T1000 (cell line): ENCODE measurements around the gene ELAVL3.
A peak's percentile ranks its signal among the peaks of the same experiment; 100 is the strongest.
"Not testable (repeated sequence)": the region's sequence is repeated elsewhere in the genome, so short reads cannot be mapped to it uniquely, and the experiment has no call there.

Experiments used
- DNase-seq: peaks from one replicate; lab custom pipeline; 2025; ENCODE audit warnings: mixed read lengths; lab: John Stamatoyannopoulos, UW

Gene ELAVL3

DNA sequence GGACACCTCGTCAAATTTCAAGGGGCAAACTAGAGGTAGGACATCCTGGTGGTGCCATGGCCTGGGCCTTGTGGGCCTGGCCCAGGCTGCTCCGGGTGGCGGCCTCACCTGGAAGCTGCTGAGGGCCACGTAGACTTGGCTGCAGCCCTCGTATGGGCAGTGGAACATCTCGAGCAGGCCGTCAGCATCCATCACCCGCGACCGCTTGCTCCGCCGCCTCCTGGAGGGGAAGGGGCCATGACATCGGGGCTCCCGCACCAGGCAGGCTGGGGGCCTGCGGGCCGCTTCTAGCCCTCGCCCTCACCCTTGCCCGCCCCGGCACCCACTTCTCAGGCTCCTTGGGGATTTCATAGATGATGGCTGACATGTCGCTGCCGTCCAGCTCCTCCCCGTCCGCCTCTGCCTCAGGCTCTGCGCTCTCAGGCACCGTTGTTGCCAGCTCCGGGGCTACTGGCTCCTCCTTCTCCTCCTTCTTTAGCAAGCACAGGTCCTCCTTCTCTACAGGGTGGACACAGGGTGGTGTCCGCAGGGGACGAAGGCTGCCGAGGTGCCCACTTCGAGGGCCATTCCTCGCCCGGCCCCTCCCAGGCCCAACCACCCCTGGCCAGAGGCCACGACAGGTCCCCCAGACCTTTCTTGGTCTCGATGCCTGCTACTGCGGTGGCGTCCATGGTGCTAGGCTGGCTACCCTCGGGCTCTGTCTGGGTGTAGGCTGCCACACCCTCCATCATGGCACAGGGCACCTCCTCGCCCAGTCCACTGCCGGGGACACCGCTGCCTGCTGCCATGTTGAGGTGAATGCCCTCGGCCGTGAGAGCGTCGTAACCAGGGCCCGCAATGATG is 6.0 kb upstream of the ELAVL3 start:
- no peak for DNase-seq

DNA sequence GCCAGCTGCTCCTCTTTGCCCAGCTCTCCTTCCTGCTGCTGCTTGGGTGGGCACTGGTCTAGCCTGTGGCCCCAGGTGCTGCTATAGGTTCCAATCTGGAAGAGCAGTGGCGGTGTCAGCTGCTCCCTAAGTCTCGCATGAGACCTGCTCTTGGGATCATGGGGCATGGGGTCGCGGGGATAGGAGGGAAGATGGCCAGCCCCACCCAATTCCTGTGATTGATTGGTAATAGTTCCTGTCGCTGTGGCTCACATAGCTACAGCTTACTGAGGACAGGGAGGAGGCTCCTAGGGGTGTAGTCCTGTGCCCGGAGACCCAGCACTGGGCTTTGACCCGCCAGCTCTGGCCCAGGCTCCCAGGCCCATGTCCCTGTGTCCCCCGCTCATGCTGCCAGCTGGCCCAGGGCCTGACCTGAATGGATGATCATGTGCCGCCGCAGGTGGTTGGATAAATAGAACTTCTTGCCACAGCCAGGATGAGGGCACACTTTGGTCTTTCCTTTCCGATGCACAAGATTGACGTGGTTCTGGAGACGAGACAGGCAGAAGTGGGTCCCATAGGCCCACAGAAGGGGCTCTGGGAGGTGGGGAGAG is 4.5 kb upstream of the ELAVL3 start:
- DNase-seq: no peak

DNA sequence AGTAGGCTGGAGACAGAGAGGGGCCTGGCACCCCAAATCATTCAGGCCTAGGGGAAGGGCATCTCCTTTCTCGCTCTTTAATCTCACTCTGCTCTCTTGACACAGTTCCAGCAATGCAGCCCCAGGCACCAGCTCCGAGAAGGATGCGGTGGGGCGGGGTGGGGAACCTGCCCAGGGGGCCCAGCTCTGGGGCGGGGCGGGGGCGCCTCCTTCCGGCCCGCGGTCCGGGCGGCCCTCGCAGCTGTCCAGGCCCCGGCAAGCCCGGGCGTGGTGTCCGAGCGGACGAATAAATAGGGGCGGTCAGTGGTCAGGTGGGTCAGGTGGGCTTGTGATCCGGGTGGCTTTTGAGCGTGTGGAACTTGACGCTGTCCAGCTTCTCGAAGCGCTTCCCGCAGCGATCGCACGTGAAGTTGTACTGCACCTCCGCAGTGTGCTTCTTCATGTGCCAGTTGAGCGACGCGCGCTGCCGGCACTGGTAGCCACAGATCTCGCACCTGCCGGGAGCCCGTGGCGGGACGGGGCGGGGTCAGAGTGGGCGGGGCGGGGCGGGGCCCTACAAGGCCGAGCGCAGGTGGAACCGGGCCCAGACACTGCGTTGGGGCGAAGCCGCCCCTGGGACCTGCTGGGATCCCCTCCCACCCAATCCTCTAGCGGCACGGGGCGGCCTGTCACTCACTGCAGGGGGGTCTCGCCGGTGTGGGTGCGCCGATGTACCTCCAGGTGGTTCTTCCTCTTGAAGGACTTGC is 2.7 kb upstream of the ELAVL3 start:
- DNase-seq: no peak

DNA sequence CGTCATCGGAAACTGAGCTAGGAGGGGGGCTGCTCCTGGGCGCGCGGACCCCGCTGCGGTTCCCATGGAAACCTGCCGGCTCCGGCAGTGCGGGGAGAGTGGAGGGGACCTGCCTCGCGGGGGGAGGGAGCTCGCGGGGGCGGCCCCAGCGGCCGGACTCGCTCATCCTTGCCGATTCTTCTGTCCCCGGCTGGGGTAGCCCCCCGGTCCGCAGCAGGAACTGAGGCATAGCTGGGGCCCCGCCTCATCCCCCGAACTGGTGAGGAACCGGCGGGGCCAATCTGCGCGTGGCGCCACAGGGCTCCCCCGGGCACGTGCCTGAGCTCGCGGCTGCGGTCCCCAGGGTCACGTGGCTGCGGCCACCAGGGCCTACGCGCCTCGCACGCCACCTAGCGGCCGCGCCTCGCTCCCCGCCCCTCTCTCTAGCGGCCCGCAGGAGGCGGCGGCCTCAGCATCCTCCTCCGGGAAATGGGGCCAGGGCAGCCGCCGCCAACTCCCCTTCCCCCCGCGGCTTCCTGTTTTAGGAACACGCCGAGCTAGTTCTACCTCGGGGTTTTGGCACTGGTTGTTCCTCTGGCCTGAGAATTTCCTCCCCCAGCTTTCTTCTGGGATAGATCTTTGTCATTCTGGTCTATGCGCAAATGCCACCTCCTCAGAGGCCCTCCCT is 1.7 kb upstream of the ELAVL3 start:
- DNase-seq: peak; percentile 80

DNA sequence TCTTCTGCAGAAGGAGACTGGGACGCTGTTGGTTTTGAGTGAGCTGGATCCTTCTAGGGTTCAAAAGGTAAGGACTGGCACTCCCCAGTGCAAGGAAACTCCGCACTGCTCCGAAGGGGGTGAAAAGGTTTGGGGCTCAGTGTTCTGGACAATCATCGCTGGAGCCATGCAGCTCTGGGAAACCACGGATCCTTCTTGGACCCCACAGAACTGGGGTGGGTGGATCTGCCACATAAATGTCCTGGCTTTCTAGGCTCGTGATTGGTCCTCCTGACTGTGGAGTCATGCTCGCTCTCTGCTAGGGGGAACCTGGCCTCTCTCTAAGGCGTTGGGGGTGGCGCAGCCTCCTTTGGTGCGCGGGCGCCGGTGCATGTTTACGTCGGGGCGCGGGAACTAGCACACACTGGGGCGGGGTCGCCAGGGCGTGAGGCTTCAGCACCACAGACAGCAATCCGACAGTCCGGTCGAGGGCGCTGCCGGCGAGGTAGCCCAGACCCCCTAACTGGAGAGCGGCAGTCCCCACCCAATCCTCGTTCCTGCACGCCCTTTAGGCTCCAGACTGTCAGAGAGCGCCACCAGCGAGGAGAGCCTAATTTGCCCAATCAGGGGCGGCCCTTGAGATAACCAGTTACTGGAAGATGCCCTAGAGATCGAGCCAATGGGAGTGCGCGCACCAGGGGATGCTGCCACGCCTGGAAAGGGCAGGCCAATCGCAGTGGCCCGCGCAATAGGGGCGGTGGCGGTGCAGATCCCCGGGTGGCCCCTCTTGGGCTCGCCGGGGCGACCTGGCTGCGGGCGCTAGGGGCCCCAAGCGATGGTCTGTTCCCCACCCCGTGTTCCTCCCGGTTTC is 913 bp upstream of the ELAVL3 start:
- DNase-seq: peak; percentile 87

DNA sequence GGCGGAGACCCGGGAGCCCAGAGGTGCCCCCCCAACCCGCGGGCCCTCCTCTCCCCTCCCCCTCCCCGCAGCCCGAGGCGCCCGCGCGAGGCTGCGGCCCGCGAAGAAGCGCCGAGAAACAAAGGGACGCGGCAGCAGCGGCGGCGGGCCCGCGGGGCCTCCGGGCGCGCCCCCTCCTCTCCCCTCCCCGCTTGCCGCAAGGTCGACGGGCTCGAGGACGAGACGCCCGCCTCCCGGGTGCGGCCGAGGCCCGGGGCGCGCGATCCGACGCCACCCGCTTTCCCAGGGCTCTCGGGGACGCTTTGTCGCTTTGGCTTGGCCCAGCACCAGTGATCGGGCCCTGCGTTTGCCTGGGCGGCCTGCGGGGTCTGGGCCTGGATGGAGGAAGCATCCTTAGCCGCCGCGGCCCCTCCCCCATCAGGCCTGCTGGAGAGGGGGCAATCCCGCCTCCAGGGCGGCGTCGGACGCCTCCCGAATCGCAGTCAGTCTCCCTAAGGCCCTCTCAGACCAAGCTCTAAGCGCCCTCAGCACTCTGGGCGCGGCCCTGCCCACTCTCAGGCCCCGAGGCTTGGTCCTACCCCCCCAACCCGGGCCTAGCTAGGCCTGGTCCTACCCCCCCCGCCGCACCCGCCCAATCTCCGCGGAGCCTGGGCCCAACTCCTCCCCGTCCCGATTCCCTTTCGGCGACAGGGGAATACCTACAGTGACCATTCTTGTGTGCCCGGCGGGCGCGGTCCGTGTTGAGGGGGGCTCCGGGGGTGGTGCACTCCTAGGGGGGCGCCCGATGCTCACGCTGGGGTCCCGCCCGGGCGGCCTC is 740 bp downstream of the ELAVL3 start:
- no peak for DNase-seq

DNA sequence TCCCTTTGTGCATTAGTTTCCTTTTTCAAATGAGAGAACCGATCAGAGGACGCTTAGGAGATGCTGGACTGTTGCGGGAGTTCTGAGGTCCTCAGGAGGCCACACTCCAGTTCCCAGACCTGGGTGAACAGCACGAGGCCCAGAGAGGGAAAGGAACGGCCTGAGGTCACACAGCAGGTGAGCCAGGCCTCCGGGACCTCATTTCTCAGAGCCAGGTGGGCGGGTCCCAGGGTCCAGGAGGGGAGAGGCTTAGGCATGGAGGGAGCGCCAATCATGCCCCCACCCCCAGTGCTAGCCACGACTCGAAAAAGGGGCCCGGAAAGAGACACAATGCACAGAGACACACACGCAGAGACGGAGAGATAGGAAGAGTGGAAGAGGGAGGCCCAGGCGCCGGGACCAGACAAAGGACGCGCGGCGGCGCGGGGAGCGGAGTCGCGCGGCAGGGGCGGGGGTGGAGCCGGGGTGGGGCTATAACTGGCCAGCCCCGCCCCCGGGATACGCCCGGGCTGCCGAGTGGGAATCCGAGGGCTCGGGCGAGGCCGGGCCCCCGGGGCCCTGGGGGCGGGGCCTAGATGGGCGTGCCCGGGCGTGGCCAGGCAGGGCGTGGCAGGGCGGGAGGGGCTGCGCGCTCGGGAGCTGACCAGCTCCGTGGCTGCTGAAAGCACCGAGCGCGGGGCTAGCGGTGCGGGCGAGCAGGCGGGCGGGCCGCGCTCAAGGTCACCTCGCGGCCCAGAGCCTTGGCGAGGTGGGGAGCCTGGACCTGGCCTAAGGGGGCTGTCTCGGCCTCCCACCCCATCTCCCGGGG is 1.6 kb downstream of the ELAVL3 start:
- DNase-seq: no peak

DNA sequence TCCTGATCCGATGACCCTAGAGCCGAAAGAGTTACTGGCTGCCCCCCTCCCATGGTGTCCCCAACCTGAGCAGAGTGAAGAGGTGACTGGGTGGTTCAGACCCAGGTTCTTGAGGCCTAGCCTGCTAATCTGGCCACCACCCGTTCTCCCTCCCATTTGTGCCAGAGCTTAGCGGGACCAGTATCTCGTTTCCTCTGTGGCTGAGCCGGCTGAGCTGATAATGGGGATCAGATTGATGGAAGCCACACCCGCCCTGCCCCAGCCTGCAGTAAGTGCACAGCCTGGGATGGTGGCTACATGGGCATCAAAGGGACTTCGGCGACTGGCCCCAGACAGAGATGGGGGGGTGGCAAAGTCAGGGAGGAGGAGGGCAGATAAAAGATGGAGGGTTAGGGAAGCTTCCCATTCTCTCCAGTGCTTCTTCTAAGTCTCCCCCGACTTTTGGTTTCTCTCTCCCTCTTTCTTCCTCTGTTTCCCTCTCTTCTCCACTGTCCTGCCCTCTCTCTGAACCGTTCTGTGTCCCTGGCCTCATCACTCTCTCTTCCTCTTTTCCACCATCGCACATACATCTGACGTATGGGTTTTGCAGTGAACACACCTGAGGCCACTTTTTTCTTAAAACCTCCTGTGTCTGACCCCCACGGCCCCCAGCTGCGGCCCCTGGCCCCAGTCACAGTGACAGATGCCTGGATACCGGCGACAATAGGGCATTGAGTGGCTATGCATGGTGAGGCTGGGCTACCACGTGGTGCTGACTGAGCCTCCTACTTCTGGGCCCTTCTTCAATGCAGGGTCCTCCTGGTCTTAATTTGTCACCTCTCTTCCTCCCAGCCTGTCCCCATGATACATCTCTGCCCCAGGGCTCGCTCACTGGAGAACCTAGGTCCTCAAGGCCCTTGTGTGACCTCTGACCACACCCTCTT is 2.4 kb downstream of the ELAVL3 start:
- no peak for DNase-seq

DNA sequence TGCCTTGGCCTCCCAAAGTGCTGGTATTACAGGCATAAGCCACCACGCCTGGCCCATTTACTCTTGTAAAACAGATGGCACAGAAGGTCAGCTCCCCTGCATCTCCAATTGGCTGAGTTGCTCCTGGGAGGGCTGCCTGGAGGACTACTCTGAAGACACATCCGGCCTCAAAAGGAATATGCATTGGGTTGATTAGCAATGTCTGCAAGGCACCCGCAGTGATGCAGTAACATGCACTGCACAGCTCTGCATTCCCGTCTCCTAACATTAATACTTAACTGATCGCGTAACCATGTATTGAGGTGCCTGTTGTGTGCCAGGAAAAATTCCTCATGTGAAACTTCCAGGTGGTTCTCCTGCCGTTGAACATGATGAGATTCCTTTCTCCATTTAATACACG is 5.0 kb downstream of the ELAVL3 start:
- no peak for DNase-seq

DNA sequence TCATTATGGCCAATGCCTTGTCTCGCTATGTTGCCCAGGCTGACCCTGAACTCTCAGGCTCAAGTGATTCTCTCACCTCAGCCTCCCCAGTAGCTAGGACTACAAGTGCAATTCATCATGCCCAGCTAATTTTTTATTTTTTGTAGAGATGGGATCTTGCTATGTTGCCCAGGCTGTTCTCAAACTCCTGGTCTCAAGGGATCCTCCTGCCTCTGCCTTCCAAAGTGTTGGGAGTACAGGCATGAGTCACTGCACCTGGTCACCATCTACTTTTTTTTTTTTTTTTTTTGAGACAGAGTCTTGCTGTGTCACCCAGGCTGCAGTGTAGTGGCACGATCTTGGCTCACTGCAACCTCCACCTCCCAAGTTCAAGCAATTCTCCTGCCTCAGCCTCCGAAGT is 5.5 kb downstream of the ELAVL3 start:
- not testable (repeated sequence) for DNase-seq

DNA sequence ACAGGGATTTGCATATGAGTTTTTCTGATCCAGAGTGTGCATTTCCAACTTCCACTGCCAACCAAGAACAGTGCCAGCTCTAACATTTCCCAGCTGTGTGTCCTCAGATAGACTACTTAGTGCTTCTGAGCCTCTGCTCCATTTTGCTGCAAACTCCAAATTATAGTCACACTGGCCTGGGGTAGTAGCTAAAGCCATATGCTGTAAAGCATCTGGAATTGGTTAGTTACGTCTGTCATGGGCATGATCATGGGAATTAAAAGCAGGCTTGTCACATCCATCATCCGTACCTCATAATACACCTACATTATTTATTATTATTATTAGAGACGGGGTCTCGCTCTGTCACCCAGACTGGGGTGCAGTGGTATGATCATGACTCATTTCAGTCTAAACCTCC is 7.1 kb downstream of the ELAVL3 start:
- DNase-seq: no peak

DNA sequence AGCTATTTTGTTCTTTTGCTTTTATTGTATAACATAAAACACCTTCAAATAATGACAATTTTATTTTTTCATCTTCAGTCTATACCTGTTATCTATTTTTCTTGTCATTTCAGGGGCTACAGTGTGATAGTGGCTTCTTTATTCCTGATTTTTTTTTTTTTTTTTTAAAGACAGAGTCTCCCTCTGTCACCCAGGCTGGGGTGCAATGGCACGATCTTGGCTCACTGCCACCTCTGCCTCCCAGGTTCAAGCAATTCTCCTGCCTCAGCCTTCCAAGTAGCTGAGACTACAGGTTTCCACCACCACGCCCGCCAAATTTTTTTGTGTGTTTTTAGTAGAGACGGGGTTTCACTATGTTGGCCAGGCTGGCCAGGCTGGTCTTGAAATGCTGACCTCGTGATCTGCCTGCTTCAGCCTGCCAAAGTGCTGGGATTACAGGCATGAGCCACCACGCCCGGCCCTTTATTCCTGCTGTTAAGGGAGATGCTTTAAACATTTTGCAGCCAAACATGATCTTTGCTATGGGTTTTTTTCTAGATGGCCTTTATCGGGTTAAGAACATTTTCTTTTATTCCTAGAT is 12.5 kb downstream of the ELAVL3 start:
- DNase-seq: not testable (repeated sequence)

DNA sequence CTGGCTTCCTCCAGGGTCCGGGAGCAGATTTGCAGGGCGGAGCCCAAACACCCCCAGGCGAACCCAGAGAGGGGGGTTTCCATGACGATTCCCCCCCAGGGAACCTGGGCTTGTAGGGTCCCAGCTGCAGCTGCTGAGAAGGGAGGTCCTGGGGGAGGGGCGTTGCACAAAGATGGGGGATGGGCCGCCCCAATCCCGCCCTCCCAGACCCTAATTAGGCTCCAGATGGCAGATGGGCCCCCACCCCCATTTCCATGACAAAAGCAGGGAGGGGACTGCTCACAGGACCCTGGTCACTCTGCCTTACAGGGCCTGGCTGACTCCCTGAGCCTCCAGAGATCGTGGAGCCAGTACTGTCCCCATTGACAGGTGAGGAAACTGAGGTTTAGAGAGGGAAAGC is 15.2 kb downstream of the ELAVL3 start:
- DNase-seq: no peak

DNA sequence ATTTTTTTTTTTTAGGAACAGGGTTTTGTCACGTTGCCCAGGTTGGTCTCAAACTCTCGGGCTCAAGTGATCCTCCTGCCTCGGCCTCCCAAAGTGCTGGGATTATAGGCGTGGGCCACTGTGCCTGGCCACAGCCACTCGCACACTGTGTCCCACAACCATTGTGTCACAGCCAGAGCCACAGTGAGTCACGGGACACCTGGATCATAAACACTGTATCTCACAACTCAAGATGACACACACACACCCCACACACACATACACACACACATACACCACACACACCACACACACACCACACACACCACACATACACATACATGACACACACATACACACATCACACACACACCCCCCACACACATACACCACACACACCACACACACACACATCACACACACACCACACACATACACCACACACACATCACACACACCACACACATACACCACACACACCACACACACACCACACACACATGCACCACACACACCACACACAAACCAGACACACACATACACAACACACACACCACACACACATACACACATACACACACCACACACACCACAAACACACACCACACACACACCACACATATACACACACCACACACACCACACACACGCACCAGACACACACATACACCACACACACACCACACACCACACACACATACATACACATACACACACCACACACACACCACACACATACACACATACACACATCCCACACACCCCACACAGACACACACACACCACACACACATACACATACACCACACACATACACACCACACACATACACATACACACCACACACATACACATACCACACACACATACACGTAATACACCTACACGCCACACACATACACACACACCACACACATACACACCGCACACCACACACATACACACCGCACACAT is 16.2 kb downstream of the ELAVL3 start:
- no peak for DNase-seq

DNA sequence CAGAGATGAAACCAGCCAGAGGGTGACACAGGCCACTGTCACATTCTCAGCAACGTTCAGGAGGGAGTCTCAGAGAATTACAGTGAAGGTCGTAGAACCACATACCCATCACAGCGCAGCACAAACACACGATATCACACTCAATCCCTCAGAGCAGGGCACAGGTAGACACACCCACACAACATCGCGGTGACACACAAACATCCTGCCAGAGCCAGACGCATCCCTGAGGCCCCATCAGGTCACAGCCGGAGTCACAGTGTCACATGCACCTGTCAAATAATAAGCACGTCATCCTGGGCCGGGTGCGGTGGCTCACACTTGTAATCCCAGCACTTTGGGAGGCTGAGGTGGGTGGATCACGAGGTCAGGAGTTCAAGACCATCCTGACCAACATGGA is 17.5 kb downstream of the ELAVL3 start:
- DNase-seq: no peak

DNA sequence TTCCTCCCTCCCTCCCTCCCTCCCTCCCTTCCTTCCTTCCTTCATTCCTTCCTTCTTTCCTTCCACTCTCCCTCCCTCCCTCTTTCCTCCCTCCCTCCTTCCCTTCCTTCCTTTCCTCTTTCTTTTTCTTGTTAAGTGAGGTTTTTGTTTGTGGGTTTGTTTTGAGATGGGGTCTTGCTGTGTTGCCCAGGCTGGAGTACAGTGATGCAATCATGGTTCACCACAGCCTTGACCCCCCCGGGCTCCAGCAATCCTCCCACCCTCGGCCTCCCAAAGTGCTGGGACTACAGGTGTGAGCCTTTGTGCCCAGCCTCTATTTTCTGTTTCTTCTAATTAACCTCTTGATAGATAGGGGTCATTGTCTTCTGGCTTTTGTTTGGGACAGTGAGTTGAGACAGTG is 19.4 kb downstream of the ELAVL3 start:
- DNase-seq: no peak

DNA sequence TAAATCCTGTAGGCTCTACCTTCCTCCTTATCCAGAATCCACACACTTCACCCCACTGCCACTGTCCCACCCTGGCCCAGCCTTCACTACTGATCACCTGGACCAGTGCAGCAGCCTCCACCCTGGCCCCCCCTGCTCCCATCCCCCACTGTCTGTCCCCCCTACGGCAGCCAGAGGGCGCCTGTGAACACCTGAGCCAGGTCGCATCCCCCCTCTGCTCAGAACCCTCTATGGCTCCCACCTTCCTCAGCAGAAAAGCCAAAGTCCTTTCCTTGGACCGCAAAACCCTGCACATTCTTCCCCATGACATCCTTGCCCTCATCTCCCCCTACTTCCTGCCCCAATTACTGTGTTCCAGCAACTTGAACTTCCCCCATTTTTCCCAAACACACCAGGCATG is 20.6 kb downstream of the ELAVL3 start:
- DNase-seq: no peak
